Left lung (tissue), 10 donors: ENCODE measurements around the gene DIO1. TPM values are rescaled to one million over a fixed set of nuclear protein-coding genes. Genes with fewer than 3 reads are reported as not detected.

Experiments
- ATAC-seq: fragments of 200-7000 bp; cut with Tn5 transposase; one replicate; pipeline ENCODE4 v1.9.1; 2020; ENCODE audit warnings: moderate library complexity
- DNase-seq, 4 donors: peaks; one replicate each; pipeline ENCODE4 v3.0.0-alpha.2; 2013 to 2020
- H3K27ac ChIP-seq, 2 donors: fragments of 200-600 bp; sonication (generic) in 1 of 2; one replicate each; pipeline versions ENCODE4 v1.5.0 to v1.8.0; 2020 to 2021
- H3K27me3 ChIP-seq, 2 donors: fragments of 200-600 bp; sonication (generic) in 1 of 2; one replicate each; pipeline versions ENCODE4 v1.5.0 to v1.8.0; 2020 to 2021
- H3K36me3 ChIP-seq, 2 donors: fragments of 200-600 bp; sonication (generic) in 1 of 2; one replicate each; pipeline versions ENCODE4 v1.5.0 to v1.8.0; 2020 to 2021
- H3K4me1 ChIP-seq, 2 donors: fragments of 200-600 bp; one replicate each; pipeline ENCODE4 v1.8.0; 2021
- H3K4me3 ChIP-seq, 2 donors: fragments of 200-600 bp; sonication (generic) in 1 of 2; one replicate each; pipeline versions ENCODE4 v1.5.0 to v1.8.0; 2020 to 2021; ENCODE audit warnings: mild to moderate bottlenecking in 1 of 2
- H3K9me3 ChIP-seq, 2 donors: fragments of 200-600 bp; sonication (generic) in 1 of 2; one replicate each; pipeline versions ENCODE4 v1.5.0 to v1.8.0; 2020 to 2021
- intact Hi-C, 2 donors: fragments of 100-400 bp; cut with DNase I; formaldehyde crosslinking; loops; one replicate each; pipeline versions ENCODE4 v1.11.2 to v1.14.2; 2022
- polyA plus RNA-seq, 6 donors: library from polyadenylated mRNA; unstranded; fragments of 120-200 nt; gene quantifications; one replicate each; pipeline ENCODE4 v1.2.1, GENCODE V29; 2013; ENCODE audit not compliant: insufficient read length in 6 of 6
- total RNA-seq, 2 donors: library from RNA; stranded (reverse); fragmentation: NEBNext Ultra II Directional; extraction: Animal tissue kit (Norgen Biotek cat#: 25700); gene quantifications; one replicate each; pipeline ENCODE4 v1.2.1, GENCODE V29; 2021
- TF ChIP-seq, protein P1 (sequence below), 2 donors: fragments of 200-600 bp; sonication (generic) in 1 of 2; IDR thresholded peaks; one replicate each; pipeline versions ENCODE4 v1.5.0 to v1.8.0; 2021; ENCODE audit warnings: antibody characterized with exemption in 2 of 2
- donor health status: DM: no; HTN: yes; CAD: no.
- donor health status: DM: no; HTN: no; CAD: no.

The DIO1 gene
- total and polyA plus RNA-seq, 8 donors = 0.51 to 1.2 (median 0.85) TPM; not detected in 1

DNA sequence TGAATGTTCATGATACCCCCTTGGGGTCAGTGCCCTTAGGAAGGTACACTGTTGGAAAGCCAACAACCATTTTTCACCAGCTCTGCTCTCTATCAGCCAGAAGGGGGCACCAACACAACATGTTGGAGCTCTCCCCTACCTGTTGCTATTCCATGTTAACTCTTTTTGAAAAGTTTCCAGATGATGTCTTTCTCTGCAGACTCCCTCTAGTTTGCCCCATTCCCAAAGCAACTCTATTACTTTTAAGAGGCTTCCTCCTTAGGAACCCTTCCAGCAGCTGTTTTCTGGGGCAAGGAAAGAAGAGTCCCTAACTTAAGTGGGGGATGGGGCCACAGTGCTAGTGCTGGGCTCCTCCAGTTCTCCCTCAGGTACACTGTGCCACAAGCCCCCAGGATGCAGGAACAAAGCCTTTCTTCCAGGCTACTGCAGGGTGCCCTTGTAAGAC, 33.0 kb upstream of the DIO1 start:
- peaks cover 0 to 77% of the 10 kb centered on the region in 2 donors for H3K36me3 ChIP-seq
- intact Hi-C loops = no loop called here

DNA sequence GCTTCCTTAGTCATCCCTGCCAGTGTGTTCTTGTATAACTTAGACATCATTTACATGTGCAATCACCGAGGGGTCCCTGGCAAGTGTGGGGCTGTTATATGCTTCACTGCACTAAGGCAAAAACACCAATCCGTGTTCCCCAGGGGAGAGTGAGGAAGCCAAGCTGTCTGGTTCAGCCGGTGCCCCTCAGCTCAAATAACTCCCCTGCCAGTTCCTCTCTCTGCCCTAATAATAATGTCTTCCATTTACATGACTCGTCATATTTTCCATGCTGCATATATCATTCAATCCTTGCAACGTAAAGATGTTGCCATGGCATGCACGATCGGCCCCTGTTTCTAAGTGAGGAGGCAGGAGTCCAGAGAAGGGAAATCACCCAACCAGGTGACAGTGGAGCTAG, 31.5 kb upstream of the DIO1 start:
- no peak for DNase-seq
- H3K36me3 ChIP-seq = peaks cover 0 to 75% of the 10 kb centered on the region in 2 donors

More for the DNA sequence above, 33.0 kb upstream of the DIO1 start:
- peak; percentile 83 for ATAC-seq
- TF ChIP-seq, protein P1, sequence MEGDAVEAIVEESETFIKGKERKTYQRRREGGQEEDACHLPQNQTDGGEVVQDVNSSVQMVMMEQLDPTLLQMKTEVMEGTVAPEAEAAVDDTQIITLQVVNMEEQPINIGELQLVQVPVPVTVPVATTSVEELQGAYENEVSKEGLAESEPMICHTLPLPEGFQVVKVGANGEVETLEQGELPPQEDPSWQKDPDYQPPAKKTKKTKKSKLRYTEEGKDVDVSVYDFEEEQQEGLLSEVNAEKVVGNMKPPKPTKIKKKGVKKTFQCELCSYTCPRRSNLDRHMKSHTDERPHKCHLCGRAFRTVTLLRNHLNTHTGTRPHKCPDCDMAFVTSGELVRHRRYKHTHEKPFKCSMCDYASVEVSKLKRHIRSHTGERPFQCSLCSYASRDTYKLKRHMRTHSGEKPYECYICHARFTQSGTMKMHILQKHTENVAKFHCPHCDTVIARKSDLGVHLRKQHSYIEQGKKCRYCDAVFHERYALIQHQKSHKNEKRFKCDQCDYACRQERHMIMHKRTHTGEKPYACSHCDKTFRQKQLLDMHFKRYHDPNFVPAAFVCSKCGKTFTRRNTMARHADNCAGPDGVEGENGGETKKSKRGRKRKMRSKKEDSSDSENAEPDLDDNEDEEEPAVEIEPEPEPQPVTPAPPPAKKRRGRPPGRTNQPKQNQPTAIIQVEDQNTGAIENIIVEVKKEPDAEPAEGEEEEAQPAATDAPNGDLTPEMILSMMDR (IDR thresholded peaks at IDR 0.05) = peak; percentile 62 to 70
- H3K4me3 ChIP-seq = no peak overlapping the region
- no peaks in the 10 kb centered on the region for H3K27me3 ChIP-seq
- DNase-seq = peak in 2 of 4 donors; percentile 11 to 57
- no peak overlapping the region for H3K27ac ChIP-seq
- H3K4me1 ChIP-seq = no peaks in the 10 kb centered on the region
- no peaks in the 10 kb centered on the region for H3K9me3 ChIP-seq

DNA sequence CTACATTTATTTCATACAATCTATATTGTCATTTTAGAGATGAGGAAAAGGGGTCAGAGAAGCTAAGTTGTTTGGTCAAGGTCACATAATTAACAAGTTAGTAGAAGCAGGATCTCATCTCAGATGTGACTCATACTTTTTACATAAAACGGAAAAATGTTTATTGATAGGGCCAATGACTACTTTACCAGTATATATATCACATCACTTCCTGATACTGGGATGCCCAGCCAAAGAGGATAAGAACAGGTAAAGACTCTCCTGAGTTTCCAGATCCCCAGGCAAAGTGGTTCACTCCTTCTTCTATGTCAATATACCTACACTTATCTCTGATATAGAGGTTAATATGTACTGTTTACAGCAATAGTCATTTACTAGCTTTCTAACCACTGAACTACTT, 25.4 kb upstream of the DIO1 start:
- TF ChIP-seq, protein P1 (IDR thresholded peaks at IDR 0.05) = no peak
- DNase-seq = no peak
- no peaks in the 10 kb centered on the region for H3K4me1 ChIP-seq
- H3K27me3 ChIP-seq = no peaks in the 10 kb centered on the region
- H3K4me3 ChIP-seq = no peak overlapping the region
- H3K9me3 ChIP-seq = no peaks in the 10 kb centered on the region
- no peak for ATAC-seq
- H3K27ac ChIP-seq = no peak overlapping the region
- peaks cover 0 to 96% of the 10 kb centered on the region in 2 donors for H3K36me3 ChIP-seq
- intact Hi-C loops = no loop called here

More for the DNA sequence above, 31.5 kb upstream of the DIO1 start:
- Histone ChIP-seq H3K27ac (no peak overlapping the region), H3K4me3 (no peak overlapping the region), H3K9me3 (no peaks in the 10 kb centered on the region), H3K27me3 (no peaks in the 10 kb centered on the region), H3K4me1 (no peaks in the 10 kb centered on the region)
- ATAC-seq = no peak
- intact Hi-C loops = no loop called here
- TF ChIP-seq, protein P1 (IDR thresholded peaks at IDR 0.05) = no peak

DNA sequence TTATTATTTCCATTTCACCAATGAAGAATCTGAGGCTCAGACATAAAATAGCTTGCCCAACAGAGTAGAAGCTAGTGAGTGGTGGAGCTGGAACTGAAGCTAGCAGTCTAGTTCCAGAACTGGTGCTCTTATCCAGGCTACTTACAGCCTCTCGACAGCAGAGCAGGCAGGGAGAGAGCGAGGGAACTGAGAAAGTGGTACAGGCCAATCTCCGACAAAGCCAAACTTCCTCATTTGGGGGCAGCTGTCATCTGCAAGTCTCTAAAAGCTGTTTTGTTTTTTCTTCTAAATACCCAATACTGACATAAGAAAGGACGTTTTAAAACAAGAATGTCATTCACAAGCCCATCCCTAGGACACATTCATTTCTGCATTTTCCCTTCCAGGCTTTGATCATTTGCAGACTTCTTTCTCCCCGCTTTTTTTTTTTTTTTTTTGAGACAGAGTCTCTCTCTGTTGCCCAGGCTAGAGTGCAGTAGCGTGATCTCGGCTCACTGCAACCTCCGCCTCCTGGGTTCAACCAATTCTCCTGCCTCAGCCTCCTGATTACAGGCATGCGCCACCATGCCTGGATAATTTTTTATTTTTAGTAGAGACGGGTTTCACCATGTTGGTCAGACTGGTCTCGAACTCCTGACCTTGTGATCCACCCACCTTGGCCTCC, 24.4 kb upstream of the DIO1 start:
- H3K27me3 ChIP-seq = no peaks in the 10 kb centered on the region
- no peak overlapping the region for H3K4me3 ChIP-seq
- peaks cover 0 to 97% of the 10 kb centered on the region in 2 donors for H3K36me3 ChIP-seq
- no peak for ATAC-seq
- no peaks in the 10 kb centered on the region for H3K4me1 ChIP-seq
- no peak for DNase-seq
- no peaks in the 10 kb centered on the region for H3K9me3 ChIP-seq
- TF ChIP-seq, protein P1 (IDR thresholded peaks at IDR 0.05) = no peak
- intact Hi-C loops = no loop called here
- H3K27ac ChIP-seq = no peak overlapping the region

DNA sequence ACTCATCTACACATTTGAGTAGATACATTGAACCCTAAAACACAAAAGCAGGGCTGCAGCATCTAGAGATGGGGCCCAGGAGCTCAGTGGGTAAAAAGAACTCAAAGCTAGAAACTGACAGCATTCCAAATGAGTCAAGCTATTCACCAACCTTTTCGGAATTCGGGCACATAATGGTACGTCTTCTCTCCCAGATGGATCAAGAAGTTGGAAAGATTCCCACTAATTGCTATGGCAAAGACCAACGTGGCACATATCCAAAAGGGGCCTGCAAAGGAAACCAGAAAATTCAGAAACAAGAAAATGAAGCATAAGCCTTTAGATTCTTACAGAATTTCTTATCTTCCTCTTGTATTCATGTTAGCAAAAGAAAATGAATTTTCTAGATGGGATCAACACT, 22.8 kb upstream of the DIO1 start:
- TF ChIP-seq, protein P1 (IDR thresholded peaks at IDR 0.05) = no peak
- no peak for ATAC-seq

More for the DNA sequence above, 22.8 kb upstream of the DIO1 start:
- H3K36me3 ChIP-seq = peaks cover 0 to 98% of the 10 kb centered on the region in 2 donors
- DNase-seq = no peak
- H3K9me3 ChIP-seq = no peaks in the 10 kb centered on the region
- no peak overlapping the region for H3K27ac ChIP-seq
- H3K4me1 ChIP-seq = no peaks in the 10 kb centered on the region
- H3K27me3 ChIP-seq = no peaks in the 10 kb centered on the region
- intact Hi-C loops = no loop called here
- no peak overlapping the region for H3K4me3 ChIP-seq
